HG03469 (cell line): ENCODE measurements around the gene MYT1.
"Not testable (repeated sequence)": the region's sequence is repeated elsewhere in the genome, so short reads cannot be mapped to it uniquely, and the experiment has no call there.

Source experiments
- ATAC-seq: cut with Tn5 transposase; IDR thresholded peaks from one replicate; pipeline ENCODE4 v1.9.1; 2021; ENCODE audit warnings: mild to moderate bottlenecking, moderate library complexity, moderate number of reproducible peaks; ENCODE audit not compliant: unreplicated experiment

MYT1 gene

DNA sequence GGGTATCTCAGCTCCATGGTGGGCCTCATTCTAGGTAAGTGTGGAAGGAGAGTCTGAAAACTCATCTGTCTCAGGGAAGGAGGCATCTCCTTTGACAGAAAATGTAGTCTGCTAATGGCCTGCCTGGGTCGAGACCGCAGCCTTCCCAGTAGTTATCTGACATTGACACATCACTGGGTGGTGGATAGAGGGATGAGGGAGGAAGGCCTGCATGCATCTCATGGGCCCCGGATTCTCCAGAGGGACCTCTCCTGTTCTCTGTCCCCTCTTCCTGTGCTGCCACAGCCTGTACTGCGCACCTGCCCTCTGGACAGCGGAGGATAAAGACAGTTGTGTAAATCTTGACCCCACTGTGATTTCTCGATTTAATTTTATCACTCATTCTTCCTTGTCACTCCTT, 96.0 kb downstream of the MYT1 start:
- ATAC-seq: no peak

DNA sequence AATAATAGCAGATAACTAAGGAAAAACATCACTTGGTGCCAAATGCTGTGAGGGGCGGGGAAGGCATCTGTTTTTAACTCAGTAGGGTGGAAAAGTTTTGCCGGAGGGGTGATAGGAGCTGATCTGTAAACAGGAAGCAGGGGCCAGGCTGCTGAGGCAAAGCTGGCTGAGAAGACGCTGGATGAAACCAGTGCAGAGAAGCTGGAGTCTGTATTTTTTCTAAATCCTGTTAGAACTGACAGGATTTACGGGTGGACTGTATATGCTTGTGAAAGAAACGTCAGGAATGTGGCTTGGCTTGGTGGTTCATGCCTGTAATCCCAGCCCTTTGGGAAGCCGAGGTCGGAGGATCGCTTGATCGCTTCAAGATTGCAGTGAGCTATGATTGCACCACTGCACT, 96.9 kb downstream of the MYT1 start:
- ATAC-seq: no peak

DNA sequence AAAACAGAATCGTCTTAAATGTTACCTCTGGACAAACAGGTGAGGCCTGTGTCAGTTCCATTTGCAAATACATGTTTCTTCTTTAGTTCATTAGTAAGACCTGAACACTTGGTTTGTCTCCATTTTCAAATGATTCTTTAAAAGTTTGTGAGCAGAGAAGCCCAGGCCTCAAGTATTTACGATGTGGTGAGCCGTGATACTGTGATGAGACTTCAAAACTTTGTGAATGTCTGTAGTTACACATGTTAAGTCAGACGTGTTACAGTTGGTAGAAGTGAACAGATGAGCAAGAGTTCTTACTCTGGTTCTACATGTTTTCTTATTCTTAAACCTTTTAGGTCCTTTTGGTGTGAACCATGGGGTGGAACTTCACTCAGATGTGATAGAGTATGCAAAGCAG, 99.8 kb downstream of the MYT1 start:
- no peak for ATAC-seq

DNA sequence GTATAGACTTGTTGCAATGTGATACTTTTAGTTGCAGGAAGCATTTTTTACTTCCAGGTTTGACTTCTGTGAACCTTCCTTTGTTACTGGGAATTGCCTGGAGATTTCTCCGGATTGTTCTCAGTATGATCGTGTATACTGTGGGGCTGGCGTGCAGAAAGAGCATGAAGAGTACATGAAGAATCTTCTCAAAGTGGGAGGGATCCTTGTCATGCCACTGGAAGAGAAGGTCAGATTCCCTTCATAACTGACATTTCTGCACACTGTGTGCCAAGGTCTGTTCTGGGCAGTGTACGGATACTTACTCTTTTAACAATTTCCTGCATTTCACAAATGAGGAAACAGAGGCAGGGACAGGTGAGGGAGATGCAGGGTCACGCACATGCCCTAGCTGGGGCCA, 100.9 kb downstream of the MYT1 start:
- ATAC-seq: no peak

DNA sequence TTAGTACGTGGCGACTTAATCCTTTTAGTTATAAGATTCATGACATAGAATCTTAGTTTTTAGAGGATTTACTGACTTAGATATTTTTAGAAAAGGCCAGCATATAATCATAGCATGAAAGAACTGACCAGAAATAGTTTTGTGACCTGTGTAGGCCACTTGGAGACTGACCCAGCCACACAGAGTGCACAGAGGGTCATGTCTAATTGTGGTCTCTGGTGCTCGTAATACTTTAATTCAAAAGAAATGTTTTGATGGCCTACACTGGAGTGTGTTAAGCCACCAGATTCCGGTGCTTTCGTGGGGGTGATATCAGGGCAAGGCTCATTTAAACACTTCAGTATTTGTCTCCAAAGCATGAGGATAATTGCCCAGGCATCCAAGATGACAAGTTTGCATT, 102.7 kb downstream of the MYT1 start:
- ATAC-seq: no peak

DNA sequence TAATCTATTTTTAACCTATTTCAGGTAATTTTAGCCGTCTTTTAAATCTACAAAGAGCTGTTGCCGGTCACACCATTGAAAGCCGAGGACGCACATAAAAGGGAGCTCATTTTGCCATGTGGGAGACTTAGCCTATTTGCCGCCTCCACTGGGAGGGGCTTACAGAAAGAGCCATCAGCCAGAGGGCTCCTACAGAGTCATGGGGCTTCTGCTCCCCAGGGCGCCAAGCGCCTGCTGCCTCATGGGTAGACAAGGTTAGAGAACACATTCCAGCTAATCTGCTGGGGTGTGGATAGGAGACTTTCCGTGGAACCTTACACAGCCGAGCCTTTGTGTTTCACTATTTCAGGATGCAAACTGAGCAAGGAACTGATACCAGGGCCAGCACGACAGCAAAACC, 103.9 kb downstream of the MYT1 start:
- ATAC-seq: no peak

DNA sequence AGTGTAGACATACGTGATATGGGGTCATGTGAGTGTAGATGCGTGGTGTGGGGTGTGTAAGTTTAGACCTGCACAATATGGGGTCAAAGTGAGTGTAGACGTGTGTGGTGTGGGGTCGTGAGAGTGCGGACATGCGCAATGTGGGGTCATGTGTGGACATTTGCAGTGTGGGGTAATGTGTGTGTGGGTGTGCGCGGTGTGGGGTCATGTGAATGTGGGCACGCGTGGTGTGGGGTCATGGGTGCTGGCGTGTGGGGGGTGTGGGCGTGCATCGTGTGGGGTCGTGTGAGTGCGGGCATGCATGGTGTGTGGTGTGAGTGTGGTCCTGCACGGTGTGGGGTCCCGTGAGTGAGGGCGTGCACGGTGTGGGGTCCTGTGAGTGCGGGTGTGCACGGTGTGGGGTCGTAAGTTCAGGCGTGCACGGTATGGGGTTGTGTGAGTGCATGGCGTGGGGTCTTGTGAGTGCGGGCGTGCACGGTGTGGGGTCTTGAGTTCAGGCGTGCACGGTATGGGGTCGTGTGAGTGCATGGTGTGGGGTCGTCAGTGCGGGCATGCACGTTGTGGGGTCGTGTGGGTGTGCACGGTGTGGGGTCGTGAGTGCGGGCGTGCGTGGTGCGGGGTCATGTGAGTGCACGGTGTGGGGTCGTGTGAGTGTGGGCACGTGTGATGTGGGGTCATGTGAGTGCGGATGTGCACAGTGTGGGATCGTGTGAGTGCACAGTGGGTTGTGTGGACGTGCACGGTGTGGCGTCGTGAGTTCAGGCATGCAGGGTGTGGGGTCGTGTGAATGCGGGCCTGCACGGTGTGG, 105.6 kb downstream of the MYT1 start:
- no peak for ATAC-seq

DNA sequence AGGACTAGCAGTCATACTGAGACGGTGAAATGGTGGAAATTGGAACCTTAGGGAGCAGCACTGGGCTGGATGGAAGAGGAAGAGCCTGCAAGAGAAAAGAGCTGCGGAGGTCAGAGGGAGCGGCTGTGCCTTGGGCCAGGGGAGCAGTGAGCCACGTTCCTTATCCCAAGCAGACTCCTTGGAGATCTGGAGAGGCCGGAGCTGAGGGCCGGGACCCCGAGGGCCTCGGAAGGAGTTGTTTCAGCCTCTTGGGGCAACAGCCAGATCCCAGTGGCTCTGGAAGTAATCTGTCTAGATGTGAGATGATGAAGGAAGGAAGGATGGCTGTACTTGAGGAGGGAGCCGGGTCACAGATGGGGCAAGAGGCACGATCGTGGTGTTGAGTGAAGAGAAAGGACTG, 107.4 kb downstream of the MYT1 start:
- no peak for ATAC-seq

DNA sequence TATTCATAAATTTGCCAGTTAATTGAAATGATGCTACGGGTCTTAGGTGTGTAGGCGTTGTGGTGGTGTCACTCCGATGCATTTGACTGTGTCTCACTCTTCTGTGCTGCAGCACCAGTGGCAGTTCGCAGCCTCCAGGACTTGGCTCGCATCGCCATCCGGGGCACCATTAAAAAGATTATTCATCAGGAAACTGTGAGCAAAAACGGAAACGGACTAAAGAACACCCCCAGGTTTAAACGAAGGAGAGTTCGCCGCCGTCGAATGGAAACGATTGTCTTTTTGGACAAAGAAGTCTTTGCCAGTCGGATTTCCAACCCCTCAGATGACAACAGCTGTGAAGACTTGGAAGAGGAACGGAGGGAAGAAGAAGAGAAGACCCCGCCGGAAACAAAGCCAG, 108.9 kb downstream of the MYT1 start:
- ATAC-seq: no peak

DNA sequence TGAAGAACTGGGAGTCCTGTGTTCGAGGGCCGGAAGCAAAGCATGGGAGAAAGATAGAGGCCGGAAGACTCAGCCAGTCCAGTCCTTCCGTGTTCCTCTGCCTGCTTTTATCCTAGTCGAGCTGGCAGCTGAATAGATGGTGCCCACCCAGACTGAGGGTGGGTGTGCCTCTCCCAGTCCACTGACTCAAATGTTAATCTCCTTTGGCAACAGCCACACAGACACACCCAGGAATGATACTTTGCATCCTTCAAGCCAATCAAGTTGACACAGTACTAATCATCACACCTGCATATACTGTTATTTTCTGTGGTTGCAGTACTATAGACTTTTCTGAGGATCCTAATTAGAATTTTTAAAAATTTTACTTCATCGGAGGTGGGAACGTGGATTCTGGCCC, 112.6 kb downstream of the MYT1 start:
- no peak for ATAC-seq

DNA sequence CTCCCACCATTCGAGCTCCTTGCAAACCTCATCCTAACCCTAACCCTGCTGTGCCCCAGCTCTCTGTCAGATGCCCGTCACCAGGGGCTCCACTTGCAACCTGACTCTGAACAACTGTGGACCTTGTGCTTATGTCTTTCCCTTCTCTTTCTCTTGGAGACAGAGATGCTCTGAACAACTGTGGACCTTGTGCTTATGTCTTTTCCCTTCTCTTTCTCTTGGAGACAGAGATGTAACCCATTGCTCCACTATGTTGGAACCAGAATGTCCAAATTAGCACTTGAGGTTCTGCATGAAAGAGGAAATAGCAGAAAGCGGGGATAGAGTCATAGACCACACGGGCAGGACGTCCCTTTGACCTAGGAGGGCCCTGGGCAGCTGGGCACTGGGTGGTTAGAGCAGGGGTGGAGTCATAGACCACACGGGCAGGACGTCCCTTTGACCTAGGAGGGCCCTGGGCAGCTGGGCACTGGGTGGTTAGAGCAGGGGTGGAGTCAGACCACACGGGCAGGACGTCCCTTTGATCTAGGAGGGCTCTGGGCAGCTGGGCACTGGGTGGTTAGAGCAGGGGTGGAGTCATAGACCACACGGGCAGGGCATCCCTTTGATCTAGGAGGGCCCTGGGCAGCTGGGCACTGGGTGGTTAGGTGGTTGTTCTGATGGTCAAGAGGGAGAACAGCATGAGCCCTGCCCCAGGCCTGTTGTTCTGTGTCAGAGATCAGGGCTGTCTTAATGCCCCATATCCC, 113.5 kb downstream of the MYT1 start:
- ATAC-seq: no peak

DNA sequence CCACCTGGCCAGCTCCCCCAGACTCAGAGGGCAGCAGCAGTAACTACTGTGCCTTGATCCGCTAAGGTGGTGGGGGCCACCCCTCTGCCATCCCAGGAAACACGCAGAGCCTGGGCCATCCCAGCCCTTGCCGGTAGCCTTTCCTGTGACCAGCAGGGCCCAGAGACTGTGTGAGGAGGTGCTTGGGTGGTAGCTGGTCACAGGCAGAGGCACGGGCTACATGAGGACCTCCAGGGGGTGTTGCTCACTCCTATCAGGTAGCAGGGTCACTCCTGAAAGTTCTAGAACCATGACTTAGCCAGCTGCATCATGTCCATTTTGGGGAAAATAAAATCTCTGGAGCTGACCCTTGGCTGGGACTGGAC, 114.0 kb downstream of the MYT1 start:
- no peak for ATAC-seq

DNA sequence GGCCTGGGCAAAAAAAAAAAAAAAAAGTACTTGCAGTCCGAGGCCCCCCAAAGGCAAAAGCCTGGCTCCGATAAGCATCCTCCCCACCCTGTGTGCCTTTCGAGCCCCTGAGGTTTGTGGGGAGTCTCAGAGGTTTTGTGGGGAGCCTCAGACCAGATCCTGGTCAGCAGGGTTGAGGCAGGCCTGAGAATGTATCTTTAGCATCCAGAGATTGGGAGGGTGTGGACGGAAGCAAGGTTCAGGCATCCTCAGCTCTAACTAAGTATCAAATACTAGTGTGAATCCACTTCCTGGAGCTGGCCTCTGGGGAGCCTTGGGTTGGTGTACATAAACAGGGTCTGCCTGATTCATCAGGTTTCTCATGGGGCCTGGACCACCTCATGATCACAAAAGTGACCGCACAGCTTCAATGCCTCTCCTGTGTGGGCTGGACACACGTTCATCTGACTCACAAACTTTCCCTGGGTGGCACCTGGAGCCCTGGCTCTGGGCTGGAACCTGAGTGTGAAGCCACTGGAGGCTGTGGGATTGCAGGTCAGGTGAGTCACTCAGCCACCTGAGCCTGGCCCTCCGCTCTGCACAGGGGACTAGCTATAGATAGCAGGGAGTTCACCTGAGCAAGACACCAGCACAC, 115.7 kb downstream of the MYT1 start:
- ATAC-seq: no peak

DNA sequence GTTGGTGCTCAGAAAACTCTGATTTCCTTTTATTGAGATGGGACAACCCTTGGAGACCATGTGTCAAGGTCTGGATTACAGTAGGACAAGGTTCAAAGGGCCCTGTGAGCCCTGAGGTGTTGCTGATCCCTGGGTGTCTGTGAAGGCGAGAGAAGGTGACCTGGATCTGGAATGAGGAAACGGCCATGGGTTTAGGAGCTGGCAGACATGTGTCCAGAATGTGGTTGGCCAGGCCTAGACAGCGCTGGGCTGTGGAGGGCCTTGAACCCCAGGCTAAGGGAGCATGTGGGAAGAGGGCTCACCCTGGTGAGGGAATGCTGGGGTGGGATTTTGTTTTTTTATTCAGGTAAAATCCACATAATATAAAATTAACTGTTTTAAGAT, 116.2 kb downstream of the MYT1 start:
- no peak for ATAC-seq

DNA sequence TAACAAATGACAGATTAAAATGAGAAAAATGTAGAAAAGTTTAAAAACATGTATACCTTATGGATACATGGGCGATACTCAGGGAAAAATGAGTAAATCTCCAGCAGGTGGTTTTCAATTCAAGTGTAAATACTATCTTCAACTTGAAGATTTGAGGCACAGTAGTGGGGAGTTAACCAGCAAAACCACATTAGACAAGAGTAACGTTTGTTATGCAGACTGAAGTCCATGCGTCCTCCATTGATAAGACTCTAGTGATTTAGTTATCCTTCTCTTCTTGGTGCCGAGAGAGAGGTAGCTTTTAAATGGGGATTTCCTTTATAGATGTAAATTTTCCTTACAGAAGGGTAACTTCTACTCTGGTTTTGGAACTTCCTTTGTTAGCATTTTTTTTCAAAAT, 119.4 kb downstream of the MYT1 start:
- no peak for ATAC-seq

DNA sequence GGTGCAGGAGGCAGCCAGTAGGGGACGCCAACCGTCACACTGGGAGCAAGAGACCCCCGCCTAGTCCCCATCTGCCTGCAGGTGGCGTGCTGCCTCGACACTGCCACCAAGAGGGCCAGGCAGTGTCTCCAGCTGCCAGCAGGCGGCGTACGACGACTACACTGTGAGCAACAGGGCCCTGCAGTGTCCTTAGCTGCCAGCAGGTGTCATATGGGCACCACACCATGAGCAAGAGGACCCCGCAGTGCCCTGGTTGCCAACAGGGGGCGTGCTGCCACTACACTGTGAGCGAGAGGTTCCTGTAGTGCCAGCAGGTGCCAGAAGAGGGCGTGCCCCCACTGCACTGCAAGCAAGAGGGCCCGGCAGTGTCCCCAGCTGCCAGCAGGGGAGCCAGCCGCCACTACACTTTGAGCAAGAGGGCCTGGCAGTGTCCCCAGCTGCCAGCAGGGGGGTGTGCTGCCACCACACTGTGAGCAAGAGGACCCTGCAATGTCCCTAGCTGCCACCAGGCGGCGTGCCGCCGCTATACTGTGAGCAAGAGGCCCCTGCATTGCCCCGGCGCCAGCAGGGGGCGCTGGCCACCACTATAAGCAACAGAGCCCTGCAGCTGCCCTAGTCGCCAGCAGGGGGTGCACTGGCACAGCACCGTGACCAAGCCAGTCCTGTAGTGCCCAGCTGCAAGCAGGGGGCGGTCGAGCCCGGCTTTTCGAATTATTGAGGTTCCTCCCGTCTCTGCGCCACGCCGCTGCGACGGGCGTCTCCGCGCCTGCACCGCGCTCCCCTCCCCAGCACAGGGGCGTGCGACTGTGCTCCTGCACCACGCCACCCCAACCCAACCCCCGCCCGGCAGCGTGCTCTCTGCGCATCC, 121.6 kb downstream of the MYT1 start:
- peak; percentile 83 for ATAC-seq

DNA sequence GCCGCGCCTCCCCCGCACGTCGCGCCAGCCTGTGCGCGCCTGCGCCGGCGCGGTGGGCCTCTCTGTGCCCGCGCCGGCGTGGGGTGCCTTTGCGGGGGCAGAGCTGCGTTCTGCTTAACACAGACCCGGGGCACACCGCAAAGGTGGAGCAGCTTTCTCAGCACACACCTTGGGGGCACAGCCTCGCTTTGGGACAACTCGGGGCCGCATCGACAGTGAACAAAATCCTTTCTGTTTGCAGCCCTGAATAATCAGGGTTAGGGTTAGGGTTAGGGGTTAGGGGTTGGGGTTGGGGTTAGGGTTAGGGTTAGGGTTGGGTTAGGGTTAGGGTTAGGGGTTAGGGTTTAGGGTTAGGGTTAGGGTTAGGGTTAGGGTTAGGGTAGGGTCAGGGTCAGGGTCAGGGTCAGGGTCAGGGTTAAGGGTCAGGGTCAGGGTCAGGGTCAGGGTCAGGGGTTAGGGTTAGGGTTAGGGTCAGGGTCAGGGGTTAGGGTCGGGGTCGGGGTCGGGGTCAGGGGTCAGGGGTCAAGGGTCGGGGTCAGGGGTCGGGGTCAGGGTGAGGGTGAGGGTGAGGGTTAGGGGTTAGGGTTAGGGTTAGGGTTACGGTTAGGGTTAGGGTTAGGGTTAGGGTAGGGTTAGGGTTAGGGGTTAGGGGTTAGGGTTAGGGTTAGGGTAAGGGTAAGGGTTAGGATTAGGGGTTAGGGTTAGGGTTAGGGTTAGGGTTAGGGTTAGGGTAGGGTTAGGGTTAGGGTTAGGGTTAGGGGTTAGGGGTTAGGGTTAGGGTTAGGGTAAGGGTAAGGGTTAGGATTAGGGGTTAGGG, 122.4 kb downstream of the MYT1 start:
- ATAC-seq: not testable (repeated sequence)

DNA sequence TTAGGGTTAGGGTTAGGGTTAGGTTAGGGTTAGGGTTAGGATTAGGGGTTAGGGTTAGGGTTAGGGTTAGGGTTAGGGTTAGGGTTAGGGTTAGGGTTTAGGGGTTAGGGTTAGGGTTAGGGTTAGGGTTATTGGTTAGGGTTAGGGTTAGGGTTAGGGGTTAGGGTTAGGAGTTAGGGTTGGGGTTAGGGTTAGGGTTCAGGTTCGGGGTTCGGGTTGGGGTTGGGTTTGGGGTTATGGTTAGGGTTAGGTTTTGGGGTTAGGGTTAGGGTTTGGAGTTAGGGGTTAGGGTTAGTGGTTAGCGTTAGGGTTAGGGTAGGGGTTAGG, 123.0 kb downstream of the MYT1 start:
- not testable (repeated sequence) for ATAC-seq
